ENCODE measurements around the gene LRRC1.
A peak's percentile ranks its signal among the peaks of the same experiment; 100 is the strongest.

Gene LRRC1

GRCh38 chr6:53951383-53951782, 156.6 kb downstream of the LRRC1 start:
- Histone ChIP-seq H2BK120ac (ENCODE audit: low read depth, low read length) (no peak overlapping the region), H4K8ac (ENCODE audit: low read depth, low read length) (no peak overlapping the region)

GRCh38 chr6:53956068-53956711, 161.4 kb downstream of the LRRC1 start:
- H3K36me3 ChIP-seq (replicated peaks in 1 of 2; ENCODE audit: control insufficient read depth in 2 of 2, insufficient read depth in 2 of 2, low read length in 2 of 2), result no peaks in the 10 kb centered on the region
- H3K23ac ChIP-seq (ENCODE audit: low read depth, low read length, poor library complexity), result no peak overlapping the region
- no peak overlapping the region for H3K4me2 ChIP-seq (ENCODE audit: insufficient read depth, low read length, poor library complexity, severe bottlenecking)
- no peak overlapping the region for H2AK5ac ChIP-seq (ENCODE audit: low read depth, low read length)
- H3K18ac ChIP-seq (ENCODE audit: low read length), result peak overlapping the region; percentile 52
- H3K4me3 ChIP-seq (ENCODE audit: low read length in 2 of 2), result no peak overlapping the region
- H3K9me3 ChIP-seq (replicated peaks in 1 of 2; ENCODE audit: control insufficient read depth in 2 of 2, insufficient read depth in 1 of 2, low read depth in 1 of 2, low read length in 2 of 2), result no peaks in the 10 kb centered on the region
- peaks cover 2% of the 10 kb centered on the region for H3K79me1 ChIP-seq (ENCODE audit: low read depth, low read length)
- H2BK5ac ChIP-seq (ENCODE audit: low read length), result no peak overlapping the region
- no peak overlapping the region for H4K91ac ChIP-seq (ENCODE audit: low read depth, low read length, poor library complexity)
- no peak overlapping the region for H3K9ac ChIP-seq (ENCODE audit: low read depth, low read length, poor library complexity)
- peak; percentile 64 for DNase-seq (ENCODE audit: low spot score)
- no peak overlapping the region for H3K14ac ChIP-seq (ENCODE audit: low read length)
- H4K8ac ChIP-seq (ENCODE audit: low read depth, low read length), result no peak overlapping the region
- WGBS, 2 donors (ENCODE audit: extremely low coverage in 2 of 2, insufficient read length in 2 of 2, insufficient replicate concordance in 1 of 2), result no CpG with 5 or more reads among the region's 6 CpGs
- H3K27me3 ChIP-seq (ENCODE audit: control insufficient read depth in 3 of 3, insufficient read depth in 3 of 3, low read depth in 1 of 3, low read length in 3 of 3), result peaks cover 0 to 6% (median 0%) of the 10 kb centered on the region in 3 experiments
- H2AFZ ChIP-seq (ENCODE audit: low read length), result peak overlapping the region; percentile 42
- no peak overlapping the region for H2BK15ac ChIP-seq (ENCODE audit: low read length)
- no peak overlapping the region for H3K4ac ChIP-seq (ENCODE audit: low read length)
- no peak overlapping the region for H2BK120ac ChIP-seq (ENCODE audit: low read depth, low read length)
- no peak overlapping the region for H2BK12ac ChIP-seq (ENCODE audit: low read length)
- no peaks in the 10 kb centered on the region for H3K4me1 ChIP-seq (ENCODE audit: control insufficient read depth in 2 of 2, insufficient read depth in 1 of 2, low read depth in 1 of 2, low read length in 2 of 2)
- no peak overlapping the region for H3K27ac ChIP-seq (replicated peaks; ENCODE audit: low read length)

More at GRCh38 chr6:53951383-53951782, 156.6 kb downstream of the LRRC1 start:
- Histone ChIP-seq H3K14ac (ENCODE audit: low read length) (no peak overlapping the region), H2AFZ (ENCODE audit: low read length) (no peak overlapping the region), H3K27me3 (ENCODE audit: control insufficient read depth in 3 of 3, insufficient read depth in 3 of 3, low read depth in 1 of 3, low read length in 3 of 3) (no peaks in the 10 kb centered on the region), H3K4me3 (ENCODE audit: low read length in 2 of 2) (no peak overlapping the region), H2BK15ac (ENCODE audit: low read length) (no peak overlapping the region), H3K4me2 (ENCODE audit: insufficient read depth, low read length, poor library complexity, severe bottlenecking) (no peak overlapping the region), H3K36me3 (replicated peaks in 1 of 2; ENCODE audit: control insufficient read depth in 2 of 2, insufficient read depth in 2 of 2, low read length in 2 of 2) (no peaks in the 10 kb centered on the region), H3K9ac (ENCODE audit: low read depth, low read length, poor library complexity) (no peak overlapping the region), H2AK5ac (ENCODE audit: low read depth, low read length) (no peak overlapping the region), H3K4me1 (ENCODE audit: control insufficient read depth in 2 of 2, insufficient read depth in 1 of 2, low read depth in 1 of 2, low read length in 2 of 2) (no peaks in the 10 kb centered on the region), H3K4ac (ENCODE audit: low read length) (no peak overlapping the region), H3K27ac (replicated peaks; ENCODE audit: low read length) (no peak overlapping the region), H3K23ac (ENCODE audit: low read depth, low read length, poor library complexity) (no peak overlapping the region), H4K91ac (ENCODE audit: low read depth, low read length, poor library complexity) (no peak overlapping the region), H2BK5ac (ENCODE audit: low read length) (no peak overlapping the region), H2BK12ac (ENCODE audit: low read length) (no peak overlapping the region), H3K79me1 (ENCODE audit: low read depth, low read length) (peaks cover 2% of the 10 kb centered on the region), H3K9me3 (replicated peaks in 1 of 2; ENCODE audit: control insufficient read depth in 2 of 2, insufficient read depth in 1 of 2, low read depth in 1 of 2, low read length in 2 of 2) (peaks cover 0 to 4% of the 10 kb centered on the region in 2 donors), H3K18ac (ENCODE audit: low read length) (no peak overlapping the region)
- WGBS, 2 donors (ENCODE audit: extremely low coverage in 2 of 2, insufficient read length in 2 of 2, insufficient replicate concordance in 1 of 2), result no CpG with 5 or more reads among the region's 3 CpGs
- no peak for DNase-seq (ENCODE audit: low spot score)

- no peak for DNase-seq (ENCODE audit: low spot score)
- H3K27me3 ChIP-seq (ENCODE audit: control insufficient read depth in 3 of 3, insufficient read depth in 3 of 3, low read depth in 1 of 3, low read length in 3 of 3), result peaks cover 0 to 6% (median 0%) of the 10 kb centered on the region in 3 experiments
Observed at GRCh38 chr6:53956804-53957203, 162.0 kb downstream of the LRRC1 start.

GRCh38 chr6:53959717-53960116, 164.9 kb downstream of the LRRC1 start:
- Histone ChIP-seq H3K9ac (ENCODE audit: low read depth, low read length, poor library complexity) (no peak overlapping the region), H2BK15ac (ENCODE audit: low read length) (no peak overlapping the region), H3K27ac (replicated peaks; ENCODE audit: low read length) (no peak overlapping the region), H2AFZ (ENCODE audit: low read length) (no peak overlapping the region), H3K14ac (ENCODE audit: low read length) (no peak overlapping the region), H3K4ac (ENCODE audit: low read length) (no peak overlapping the region), H3K27me3 (ENCODE audit: control insufficient read depth in 3 of 3, insufficient read depth in 3 of 3, low read depth in 1 of 3, low read length in 3 of 3) (peaks cover 0 to 6% (median 0%) of the 10 kb centered on the region in 3 experiments), H3K4me2 (ENCODE audit: insufficient read depth, low read length, poor library complexity, severe bottlenecking) (no peak overlapping the region), H3K79me1 (ENCODE audit: low read depth, low read length) (peaks cover 2% of the 10 kb centered on the region), H3K23ac (ENCODE audit: low read depth, low read length, poor library complexity) (no peak overlapping the region), H3K18ac (ENCODE audit: low read length) (no peak overlapping the region), H4K91ac (ENCODE audit: low read depth, low read length, poor library complexity) (no peak overlapping the region), H3K4me1 (ENCODE audit: control insufficient read depth in 2 of 2, insufficient read depth in 1 of 2, low read depth in 1 of 2, low read length in 2 of 2) (no peaks in the 10 kb centered on the region), H3K36me3 (replicated peaks in 1 of 2; ENCODE audit: control insufficient read depth in 2 of 2, insufficient read depth in 2 of 2, low read length in 2 of 2) (no peaks in the 10 kb centered on the region), H2AK5ac (ENCODE audit: low read depth, low read length) (no peak overlapping the region), H3K4me3 (ENCODE audit: low read length in 2 of 2) (no peak overlapping the region), H4K8ac (ENCODE audit: low read depth, low read length) (no peak overlapping the region), H3K9me3 (replicated peaks in 1 of 2; ENCODE audit: control insufficient read depth in 2 of 2, insufficient read depth in 1 of 2, low read depth in 1 of 2, low read length in 2 of 2) (no peaks in the 10 kb centered on the region), H2BK12ac (ENCODE audit: low read length) (no peak overlapping the region), H2BK120ac (ENCODE audit: low read depth, low read length) (no peak overlapping the region), H2BK5ac (ENCODE audit: low read length) (no peak overlapping the region)
- WGBS, 2 donors (ENCODE audit: extremely low coverage in 2 of 2, insufficient read length in 2 of 2, insufficient replicate concordance in 1 of 2), result no CpG with 5 or more reads among the region's 2 CpGs
- no peak for DNase-seq (ENCODE audit: low spot score)

More at GRCh38 chr6:53956804-53957203, 162.0 kb downstream of the LRRC1 start:
- Histone ChIP-seq H2BK15ac (ENCODE audit: low read length) (no peak overlapping the region), H2BK120ac (ENCODE audit: low read depth, low read length) (no peak overlapping the region), H4K91ac (ENCODE audit: low read depth, low read length, poor library complexity) (no peak overlapping the region), H3K79me1 (ENCODE audit: low read depth, low read length) (peaks cover 2% of the 10 kb centered on the region), H3K4ac (ENCODE audit: low read length) (no peak overlapping the region), H3K14ac (ENCODE audit: low read length) (no peak overlapping the region), H3K4me3 (ENCODE audit: low read length in 2 of 2) (no peak overlapping the region), H2BK5ac (ENCODE audit: low read length) (no peak overlapping the region), H2AK5ac (ENCODE audit: low read depth, low read length) (no peak overlapping the region), H3K23ac (ENCODE audit: low read depth, low read length, poor library complexity) (no peak overlapping the region), H4K8ac (ENCODE audit: low read depth, low read length) (no peak overlapping the region), H3K36me3 (replicated peaks in 1 of 2; ENCODE audit: control insufficient read depth in 2 of 2, insufficient read depth in 2 of 2, low read length in 2 of 2) (no peaks in the 10 kb centered on the region), H3K4me1 (ENCODE audit: control insufficient read depth in 2 of 2, insufficient read depth in 1 of 2, low read depth in 1 of 2, low read length in 2 of 2) (no peaks in the 10 kb centered on the region), H2AFZ (ENCODE audit: low read length) (no peak overlapping the region), H3K18ac (ENCODE audit: low read length) (no peak overlapping the region), H3K4me2 (ENCODE audit: insufficient read depth, low read length, poor library complexity, severe bottlenecking) (no peak overlapping the region), H3K9me3 (replicated peaks in 1 of 2; ENCODE audit: control insufficient read depth in 2 of 2, insufficient read depth in 1 of 2, low read depth in 1 of 2, low read length in 2 of 2) (no peaks in the 10 kb centered on the region), H3K9ac (ENCODE audit: low read depth, low read length, poor library complexity) (no peak overlapping the region), H2BK12ac (ENCODE audit: low read length) (no peak overlapping the region), H3K27ac (replicated peaks; ENCODE audit: low read length) (no peak overlapping the region)
